T-helper 2 cell (primary cell): ENCODE data around the gene MEDAG.

Experiments used
- DNase-seq, 5 experiments: peaks; one replicate each; pipeline versions ENCODE4 v3.0.0 to v3.0.0-alpha.2; 2012 to 2022
- total RNA-seq, 2 donors: gene quantifications; one replicate each; lab custom pipeline; 2026; lab: John Stamatoyannopoulos, UW

Gene MEDAG
- total RNA-seq = 0 to 0.07 reads per million in 2 donors

DNA sequence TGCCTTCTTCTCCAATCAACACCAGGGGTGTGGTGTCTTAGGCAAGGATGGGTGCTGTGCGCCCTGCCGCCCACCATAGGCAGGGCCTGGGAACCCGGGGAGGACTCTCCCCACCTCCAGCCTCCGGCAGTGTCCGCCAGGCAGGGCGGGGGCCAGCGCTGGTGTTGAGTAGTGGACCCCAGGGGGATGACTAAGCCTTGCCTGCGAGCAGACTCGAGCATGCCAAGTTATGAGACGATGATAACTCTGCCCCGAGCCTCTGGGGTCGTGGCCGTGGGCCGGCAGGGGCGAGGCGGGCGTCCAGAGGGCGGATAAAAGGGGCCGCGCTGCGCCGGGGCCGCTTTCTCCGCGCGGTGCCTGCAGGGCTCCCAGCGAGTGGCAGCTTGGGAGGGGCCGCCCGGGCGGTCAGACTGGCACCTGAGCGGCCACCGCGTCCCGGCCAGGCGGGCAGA lies at the start of gene MEDAG:
Gene MEDAG, plus strand, starts transcription at position 340 of the 452 bp plus-strand sequence. CDS start 245 bp downstream, outside the sequence.
- no peak for DNase-seq

DNA sequence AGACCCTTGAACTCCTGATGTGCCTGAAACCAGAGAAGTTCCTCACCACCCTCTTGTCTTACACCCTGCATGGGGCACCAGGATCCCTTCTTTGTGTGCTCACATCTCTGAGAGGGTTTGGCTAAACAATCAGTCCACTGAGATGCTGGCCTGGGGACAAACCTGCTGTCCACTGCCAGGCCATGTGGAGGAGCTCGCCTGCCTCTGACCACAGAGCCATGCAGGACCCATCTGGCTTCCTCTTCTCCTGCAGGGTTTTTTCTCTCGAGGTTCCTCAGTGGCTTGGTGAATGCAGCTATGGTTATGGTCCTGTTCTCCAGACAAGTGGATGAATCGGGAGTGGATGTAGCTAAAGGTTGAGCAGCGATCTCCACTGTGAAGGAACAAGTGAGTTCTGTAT lies 49.1 kb upstream of the MEDAG start:
- no peak for DNase-seq

DNA sequence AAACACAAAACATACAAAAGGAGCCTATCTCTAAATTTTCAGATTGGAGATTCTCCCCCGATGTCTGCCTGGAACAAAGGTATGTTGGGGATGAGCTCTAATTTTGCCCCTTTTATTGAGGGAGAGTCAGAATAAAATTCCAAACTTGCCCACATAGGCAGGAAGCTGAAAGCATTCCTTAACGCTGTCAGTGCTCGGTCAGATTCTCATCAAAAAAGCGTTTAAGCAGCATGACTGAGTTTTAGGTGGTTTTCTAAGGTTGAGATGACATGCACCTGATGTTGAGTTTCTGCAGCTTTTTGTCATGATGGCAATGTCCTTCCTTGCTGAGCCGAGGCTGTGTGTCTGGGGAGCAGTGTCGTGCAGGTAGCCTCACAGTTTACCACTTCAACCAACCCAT lies 48.4 kb upstream of the MEDAG start:
- no peak for DNase-seq

DNA sequence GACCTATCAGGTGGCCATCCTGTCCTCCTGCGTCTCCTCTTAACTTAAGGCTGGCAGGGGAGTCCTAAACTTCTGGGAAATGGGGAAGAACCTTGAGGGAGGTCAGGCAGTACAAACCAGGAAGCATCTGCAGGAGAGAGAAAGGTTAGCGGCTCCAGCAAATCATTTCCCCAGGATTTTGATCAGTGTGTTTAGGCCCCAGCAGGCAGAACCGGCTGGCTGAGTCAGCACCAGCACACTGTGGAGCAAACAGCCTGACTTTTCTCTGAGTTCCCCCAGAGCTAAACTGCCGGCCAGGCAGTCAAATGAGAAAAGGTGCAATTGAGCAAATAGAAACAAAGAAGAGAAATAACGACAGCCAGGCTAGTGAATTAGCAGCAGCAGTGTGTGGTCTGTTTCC lies 46.7 kb upstream of the MEDAG start:
- no peak for DNase-seq

DNA sequence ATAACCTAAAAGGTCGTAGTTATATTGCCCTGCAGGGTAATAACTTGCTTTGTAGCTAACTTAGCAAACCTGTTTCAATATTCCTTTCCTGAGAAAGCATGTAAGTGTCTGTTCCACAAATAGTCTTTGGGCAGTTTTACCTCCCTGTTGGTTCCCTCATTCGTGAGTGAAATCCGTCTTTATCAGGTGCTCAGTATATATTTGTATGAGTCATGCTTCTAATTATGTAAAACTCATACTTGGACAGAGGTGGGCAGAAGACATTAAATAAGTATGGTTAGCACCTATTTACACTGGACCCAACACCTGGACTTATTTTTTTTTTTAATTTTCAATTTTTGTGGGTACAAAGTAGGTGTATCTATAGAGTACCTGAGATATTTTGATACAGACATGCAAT lies 44.9 kb upstream of the MEDAG start:
- no peak for DNase-seq

DNA sequence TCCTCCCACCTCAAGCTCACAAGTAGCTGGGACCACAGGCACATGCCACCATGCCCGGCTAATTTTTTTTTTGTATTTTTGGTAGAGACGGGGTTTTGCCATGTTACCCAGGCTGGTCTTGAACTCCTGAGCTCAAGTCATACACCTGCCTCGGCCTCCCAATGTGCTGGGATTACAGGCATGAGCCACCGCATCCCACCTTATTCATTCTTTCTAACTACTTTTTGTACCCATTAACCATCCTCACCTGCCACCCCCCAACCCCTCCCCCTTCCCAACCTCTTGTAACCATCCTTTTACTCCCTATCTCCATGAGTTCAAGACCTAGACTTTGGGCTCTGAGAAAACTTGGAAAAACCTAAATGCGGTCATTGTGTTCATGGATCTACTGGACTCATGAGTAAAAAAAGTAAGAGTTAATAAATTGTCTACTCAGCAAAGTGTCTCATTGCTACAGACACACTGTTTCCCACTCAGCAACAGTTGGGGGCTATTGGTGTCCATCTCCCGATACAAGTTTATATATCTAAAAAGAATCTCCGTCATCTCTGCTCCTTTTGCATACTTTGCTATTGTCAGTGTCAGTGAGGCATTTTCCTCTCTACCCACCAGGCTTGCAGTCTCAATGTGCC lies 44.1 kb upstream of the MEDAG start:
- no peak for DNase-seq

DNA sequence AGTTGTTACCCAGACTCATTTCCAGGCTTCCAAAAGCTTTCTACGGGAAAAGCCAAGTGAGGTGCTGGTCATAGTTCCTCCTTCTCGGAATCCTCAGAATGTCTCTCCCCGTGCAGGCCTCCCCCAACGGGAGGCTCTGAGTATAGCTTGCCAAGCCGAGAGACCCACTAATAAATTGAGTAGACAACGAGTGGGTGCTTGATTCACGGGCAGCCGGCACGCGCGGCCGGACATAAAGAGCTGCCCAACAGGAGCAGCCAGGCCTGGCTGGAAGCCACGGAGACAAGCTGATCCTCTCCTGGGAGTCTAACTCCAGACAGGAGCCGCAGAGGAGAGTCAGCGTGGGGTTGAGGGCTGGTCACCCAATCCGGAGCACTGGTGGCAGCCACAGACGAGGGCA lies 43.4 kb upstream of the MEDAG start:
- DNase-seq = no peak

DNA sequence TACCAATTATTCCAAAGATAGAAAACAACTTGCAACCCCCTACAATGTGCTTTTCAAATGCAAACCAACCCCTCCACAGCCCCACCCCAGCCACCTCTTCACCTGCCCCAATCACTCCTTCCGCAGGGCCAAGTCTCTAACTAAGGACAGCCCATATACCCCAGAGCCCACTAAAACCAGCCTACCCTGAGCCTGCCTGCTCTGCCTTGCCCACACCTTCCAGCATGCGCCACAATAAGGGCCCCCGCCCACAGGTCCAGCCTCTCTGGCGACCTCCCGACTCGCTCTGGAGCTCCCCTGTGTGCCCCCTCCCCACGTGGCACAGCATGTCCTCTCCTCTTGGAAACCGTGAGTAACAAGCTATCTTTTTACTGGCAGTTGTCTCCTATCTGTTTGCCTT lies 42.8 kb upstream of the MEDAG start:
- no peak for DNase-seq

DNA sequence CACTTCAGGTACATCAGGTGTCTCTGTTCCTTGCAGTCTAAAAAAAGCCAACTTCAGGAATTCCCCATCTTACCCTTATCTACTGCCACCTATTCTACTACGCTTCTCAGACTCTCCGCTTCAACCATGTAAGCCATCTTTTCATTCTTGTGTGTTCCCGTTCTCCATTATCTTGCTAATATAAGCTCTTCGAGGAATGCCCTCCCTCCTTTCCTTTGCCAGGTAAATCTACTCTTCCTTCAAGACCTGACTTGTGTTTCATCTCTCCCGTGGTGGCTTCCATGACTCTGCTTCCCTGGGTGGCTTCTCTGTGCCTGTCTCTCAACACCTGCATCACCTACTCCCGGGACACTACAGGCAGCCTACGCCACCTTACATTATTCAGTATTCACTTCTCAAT lies 42.3 kb upstream of the MEDAG start:
- DNase-seq = no peak

DNA sequence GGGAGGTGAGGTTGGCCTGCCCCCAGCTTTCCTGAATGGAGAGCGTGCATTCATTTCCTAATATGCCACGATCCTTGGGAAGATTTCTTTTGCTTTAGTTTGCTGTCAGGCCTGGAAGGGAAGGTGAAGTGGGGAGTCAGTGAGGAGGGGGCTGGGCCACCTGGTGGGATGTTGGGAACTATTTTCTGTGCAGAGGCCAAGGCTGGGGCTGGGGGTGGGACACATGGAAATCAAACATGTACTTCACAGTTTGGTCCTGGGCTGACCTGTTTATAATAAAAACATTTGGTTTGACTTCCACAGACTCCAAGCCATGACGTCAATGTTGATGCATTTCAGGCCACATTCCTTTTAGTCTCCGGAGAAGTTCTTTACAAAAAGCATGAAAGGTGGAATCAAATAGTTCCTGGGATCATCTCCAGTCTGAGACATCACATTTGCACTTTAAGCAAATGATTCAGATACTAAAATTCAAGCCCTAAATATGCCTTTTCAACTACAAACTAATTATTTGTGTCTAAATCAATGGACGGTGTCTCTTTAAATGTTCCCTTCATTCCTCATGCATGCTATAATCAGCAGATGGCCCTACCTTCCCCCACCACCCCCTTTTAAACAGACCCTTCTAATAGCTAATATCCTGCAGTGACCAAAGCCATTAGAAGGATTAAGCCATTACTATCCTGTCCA lies 41.5 kb upstream of the MEDAG start:
- DNase-seq = no peak

DNA sequence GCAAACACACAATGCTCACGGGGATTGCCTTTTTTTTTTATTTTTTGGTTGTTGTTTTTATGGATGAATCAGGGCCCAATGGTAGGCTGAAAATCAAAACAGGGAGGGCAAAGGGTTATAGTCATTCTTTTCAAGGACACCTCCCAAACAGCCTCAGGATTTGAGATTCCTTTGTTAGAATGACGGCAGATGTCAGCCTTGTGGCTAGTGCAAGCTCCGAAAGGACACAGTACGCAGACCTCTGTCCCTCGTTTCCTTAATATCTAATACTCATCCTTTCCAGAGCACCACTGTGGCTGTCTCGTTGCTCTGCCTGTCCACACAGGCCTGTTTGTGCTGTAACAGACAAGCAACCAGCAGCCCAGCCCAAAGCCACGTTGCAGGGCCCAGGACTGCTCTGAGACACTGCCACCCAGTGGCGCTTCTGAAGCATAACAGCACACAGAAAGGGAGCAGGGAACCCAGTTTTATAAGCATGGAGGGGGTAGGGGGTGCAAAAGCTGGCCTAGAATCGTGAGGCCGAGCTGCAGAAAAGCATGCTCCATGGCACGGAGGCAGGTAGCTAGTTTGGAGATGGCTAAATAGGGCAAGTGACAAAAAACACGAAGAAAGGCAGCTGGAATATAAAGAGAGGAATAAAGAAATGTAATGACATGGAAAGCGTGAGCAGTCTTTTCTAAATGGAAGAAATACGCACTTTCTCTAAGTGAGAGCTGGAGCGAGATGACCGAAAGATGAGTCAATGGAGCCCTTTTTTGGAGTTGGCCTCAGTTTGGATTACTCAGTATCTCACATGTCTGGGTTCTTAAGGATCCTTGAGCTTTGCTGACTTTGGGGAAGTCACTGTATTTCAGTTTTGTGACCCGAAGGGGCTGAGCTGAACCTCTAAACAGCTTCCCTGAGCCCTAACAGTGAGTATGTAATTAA lies 40.7 kb upstream of the MEDAG start:
- peak in 4 of 5 experiments; percentile 7 to 83 (median 16) for DNase-seq

DNA sequence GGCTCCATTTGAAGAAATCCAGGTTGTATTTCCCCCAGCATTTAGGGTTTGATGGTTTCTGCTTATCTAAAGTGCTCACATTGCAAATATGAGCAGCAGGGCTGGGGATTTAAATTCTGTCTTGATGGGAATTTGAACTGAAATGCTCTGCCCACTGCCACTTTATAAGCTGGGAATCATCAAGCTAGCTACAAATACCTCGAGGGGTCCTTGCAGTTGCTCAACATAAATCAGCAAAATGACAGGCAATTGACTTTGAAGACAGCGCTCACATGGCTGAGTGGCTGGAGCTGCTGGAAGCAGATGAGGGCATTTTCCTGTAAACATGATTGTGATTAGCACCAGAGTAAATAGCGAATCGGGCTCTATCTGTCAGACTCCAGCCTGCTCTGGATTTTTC lies 39.4 kb upstream of the MEDAG start:
- DNase-seq = no peak

DNA sequence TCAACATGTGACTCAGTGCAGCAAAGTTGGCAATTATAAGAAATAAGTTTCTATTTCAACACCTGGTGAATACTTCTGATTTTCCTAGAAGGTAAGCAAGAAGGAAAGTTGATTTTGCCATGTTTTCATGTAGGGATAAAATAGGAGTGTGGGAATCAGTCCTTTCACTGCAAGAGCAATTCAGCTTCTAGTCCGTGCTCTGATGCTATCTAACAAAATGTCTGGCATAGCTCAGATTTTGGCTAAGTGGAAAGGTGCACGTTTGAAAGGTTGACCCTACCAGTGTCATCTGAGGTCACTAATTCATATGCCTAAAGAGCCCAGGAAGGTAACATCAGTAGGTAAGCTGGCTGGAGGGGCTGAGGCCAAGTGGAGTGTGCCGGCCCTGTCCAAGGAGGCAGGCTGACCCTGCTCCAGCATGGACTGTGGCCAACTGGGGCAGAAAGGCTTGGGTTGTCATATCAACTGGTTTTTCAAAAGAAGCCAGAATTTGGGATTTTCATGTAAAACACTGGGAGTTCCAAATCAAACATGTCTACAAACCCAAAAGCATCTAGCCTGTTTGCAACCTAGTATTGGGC lies 38.9 kb upstream of the MEDAG start:
- DNase-seq = no peak

DNA sequence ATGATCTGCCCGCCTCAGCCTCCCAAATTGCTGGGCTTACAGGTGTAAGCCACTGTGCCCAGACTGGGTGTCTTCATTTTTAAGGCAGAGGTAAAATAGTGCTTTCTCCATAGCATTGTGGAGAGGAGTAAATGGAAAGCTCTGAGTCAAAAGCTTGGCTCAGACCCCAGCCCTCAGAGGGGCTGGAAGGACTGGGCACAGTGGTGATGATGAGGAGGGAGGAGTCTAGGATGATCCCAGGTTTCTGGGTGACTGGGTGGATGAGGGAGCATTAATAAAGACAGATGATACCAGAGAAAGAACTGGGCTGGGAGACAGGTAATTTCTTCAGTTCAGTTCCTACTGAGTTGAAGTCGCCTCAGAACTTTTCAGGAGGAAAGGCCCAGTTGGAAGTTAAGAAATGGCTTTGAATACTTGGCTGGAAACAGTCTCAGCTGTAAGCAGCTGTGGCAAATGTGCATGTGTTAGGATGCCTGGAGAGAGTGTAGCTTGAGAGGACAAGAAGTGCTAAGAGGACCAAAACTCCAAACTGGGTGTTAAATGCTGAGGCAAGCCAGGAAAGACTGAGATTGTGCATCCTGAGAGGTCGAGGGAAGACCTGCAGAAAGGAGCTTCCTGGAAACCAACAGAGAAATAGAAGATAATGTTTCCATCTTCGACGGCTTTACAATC lies 37.1 kb upstream of the MEDAG start:
- DNase-seq = no peak

DNA sequence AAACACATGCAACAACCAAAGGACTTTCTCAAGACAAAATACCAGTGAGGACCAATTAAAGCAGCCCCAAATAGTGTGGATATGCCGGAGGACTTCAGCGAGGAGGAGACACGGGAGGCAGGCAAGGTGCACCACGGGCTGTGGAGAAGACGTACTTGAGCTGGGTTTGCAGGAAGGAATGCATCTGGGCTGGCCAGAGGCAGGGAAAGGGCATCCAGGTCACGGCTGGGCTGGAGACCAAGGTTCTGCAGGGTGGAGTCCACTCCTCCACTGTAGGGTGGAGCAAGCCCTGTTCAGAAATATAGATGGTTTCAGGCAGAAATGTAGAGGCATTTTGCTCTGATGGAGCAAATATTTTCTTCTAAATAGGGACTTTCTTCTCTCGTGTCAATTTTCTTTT lies 36.6 kb upstream of the MEDAG start:
- no peak for DNase-seq

DNA sequence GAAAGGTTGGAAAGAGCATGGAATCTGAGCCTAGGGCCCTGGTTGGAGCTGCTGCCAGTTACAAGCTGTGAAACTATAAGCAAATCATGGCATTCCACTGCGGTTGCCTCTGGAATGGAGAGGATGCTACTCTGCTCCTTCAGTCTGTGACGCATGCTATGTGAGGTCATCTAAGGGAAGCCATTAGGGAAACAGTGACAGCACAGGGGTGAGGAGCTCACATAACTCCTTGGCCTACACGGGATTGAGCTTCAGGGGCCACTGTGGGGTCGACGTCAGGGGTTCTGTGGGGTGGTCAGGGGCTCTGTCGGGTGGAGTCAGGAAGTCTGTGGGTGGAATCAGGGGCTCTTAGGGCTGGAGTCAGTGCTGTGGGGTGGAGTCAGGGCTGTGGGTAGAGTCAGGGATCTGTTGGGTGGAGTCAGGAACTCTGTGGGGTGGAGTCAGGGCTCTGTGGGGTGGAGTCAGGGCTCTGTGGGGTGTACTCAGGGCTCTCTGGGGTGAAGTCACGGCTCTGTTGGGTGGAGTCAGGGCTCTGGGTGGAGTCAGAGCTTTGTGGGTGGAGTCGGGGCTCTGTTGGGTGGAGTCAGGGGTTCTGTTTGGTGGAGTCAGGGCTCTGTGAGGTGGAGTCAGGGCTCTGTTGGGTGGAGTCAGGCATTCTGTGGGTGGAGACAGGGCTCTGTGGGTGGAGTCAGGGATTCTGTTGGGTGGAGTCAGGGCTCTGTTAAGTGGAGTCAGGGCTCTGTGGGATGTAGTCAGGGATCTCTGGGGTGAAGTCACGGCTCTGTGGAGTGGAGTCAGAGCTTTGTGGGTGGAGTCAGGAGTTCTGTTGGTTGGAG lies 35.8 kb upstream of the MEDAG start:
- peak in 1 of 5 experiments; percentile 35 for DNase-seq

DNA sequence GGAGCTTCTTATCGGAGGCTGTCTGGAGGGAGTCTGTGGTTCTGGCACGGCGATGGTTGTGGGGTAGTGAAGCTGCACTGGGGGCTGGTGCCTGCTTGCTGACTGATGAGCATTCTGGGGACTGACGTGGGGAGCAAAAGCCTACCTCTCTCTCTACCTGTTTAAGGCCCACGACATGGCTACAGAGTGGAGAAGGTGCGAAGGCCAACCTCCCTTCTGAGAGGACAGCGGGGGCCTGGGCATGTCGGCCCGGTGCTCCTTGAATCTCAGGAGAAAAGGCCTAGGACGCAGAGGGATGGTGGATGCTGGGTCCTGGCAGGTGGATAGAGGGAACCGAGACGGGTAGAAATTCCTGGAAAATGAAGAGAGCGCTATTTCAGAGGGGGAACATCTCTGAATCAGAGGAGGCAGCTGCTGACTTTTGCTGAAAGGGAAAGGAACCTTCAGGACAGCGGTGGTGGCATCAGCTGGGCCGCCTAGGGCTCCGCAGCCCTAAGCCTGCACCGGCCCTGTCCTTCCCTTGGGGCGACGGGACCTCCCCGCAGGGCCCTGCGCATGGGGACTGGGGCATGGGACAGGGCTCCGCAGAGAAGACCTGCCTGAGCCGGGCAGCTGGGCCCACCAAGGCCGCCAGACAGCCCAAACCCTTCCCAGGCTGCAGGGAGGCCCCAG lies 35.0 kb upstream of the MEDAG start:
- no peak for DNase-seq

DNA sequence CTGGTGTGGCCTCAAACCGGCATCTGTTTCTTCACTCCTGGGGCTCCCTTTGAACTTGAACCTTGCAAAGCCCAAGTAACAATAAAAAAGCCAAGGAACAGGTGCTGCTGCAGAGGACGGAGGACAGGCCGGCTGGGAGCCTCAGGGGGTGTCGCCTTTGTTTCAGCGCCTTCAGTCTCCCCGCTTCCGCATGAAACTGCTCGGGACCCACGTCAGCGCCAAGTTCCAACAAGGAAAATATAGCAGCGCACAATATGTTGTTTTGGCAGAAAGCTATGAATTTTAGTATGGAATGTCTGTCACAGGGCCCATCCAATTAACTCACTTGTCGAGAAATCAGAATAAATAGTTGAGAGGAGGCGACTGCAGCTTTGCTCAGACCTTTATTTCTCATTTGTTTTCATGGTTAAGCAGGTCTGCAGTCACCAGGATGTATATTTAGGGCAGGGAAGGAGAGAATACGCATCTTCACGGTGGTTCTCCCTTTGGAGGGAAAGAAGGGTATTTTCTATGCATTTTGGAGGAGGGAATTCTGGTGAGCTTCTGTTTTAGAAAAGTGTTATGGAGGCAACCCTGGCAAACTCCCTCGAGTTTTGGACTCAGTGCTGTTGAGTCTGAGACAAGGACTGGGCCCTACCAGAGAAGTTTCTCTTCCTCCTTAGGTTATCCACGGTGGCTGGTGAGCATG lies 34.3 kb upstream of the MEDAG start:
- DNase-seq = no peak

DNA sequence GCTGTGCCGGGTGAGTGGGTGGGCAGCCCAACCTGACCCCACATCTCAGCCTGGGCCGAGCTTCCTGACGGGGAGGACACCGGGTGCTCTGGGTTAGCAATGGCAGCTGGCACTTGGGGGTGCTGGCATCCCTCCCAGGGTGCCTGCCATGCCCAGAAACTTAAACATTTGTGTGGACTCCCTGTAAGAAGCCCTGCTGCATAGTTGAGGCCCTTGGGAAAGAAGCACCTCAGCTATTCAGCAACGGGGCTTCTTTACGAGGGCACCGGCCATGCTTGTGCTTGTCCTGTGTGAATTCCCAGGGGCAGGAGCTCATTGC lies 33.8 kb upstream of the MEDAG start:
- no peak for DNase-seq

DNA sequence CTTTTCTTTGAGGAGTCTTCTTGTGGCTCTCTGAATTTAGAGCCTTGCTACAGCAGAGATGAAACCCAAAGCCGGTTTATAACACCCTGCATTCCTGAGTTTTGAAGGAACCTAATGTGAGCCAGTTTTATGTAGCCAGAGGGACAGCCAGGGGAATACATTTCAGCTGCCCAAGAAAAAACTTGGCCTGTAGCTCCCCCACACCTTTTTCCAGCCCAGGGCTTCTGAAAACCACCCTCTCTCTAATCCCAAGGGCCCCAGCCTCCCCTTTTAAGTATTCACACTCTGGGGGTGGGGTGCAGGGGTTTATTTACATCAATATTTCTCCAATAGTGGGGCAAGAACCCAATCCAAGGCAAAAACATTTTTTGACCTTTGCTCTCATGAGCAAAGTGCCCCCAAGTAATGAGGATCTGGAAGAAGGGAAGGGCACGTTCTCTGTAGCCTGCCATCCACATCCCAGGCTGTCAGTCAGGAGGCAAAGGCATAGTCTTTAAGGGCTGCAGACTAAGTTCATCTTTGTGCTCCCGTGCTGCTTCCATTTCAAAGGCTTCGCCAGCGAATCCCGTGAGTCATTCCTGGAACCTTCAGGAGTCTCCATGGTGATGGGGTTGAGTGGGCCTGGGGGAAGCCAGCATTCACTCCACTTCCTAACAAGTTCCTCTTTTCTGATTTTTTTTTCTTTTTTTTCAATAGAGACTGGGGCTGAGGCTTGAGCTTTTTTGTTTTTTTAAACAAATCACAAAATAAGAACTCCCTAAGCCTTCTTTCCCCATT lies 33.2 kb upstream of the MEDAG start:
- DNase-seq = no peak
